Measurements from ENCODE around the gene TMEM151B.

GRCh38 chr6:44339301-44339700 lies 69.1 kb downstream of the TMEM151B start:
- TF ChIP-seq POLR2AphosphoS5 (IDR thresholded peaks at IDR 0.05; ENCODE audit: borderline replicate concordance, low read depth, low read length) (no peak), EZH2 (IDR thresholded peaks at IDR 0.05) (no peak)

Data from SK-N-MC (cell line).